ENCODE results near the gene CNNM3.
"Not testable (repeated sequence)": the region's sequence is repeated elsewhere in the genome, so short reads cannot be mapped to it uniquely, and the experiment has no call there.

Gene CNNM3

DNA sequence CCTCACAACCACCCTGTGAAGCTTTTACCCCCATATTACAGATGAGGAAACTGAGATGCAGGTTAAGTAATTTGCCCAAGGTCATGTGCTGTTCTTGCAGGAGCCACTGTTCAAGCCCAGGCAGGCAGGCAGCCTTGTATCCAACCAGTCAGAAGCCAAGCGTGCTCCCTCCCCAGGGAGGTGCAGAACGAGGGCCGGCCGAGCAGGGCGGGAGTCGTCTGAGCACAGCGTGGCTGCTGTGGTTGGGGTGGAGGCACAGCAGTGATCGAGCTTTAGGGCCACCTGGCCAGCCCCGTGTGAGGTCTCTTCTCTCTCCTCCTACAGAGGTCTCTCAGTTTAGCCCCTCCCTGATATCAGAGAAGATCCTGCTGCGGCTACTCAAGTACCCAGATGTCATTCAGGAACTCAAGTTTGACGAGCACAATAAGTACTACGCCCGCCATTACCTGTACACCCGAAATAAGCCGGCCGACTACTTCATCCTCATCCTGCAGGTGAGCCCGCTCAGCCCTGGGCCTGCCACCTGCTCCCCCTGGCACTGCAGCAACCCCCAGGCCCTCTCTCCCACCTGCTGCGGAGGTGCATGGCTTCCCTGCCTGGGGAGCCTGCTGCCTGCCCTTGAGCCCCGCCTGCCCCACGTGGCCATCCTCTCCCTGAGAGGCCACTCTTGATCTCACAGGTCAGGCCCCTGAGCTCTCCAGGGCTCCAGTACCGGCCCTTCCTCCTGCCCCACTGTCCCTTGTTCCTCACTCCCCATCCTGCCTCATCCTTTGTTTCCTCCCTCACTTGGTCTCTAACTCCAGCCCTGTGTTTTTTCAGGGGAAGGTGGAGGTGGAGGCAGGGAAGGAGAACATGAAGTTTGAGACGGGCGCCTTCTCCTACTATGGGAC is 17.1 kb upstream of the CNNM3 start:
- DNase-seq (ENCODE audit: low read depth in 4 of 4, low spot score in 1 of 4), result no peak

GRCh38 chr2:96799623-96799935 is 16.5 kb upstream of the CNNM3 start:
- DNase-seq (ENCODE audit: low read depth in 4 of 4, low spot score in 1 of 4), result no peak

- DNase-seq (ENCODE audit: low read depth in 4 of 4, low spot score in 1 of 4), result no peak
Observed at GRCh38 chr2:96800061-96801004, 15.7 kb upstream of the CNNM3 start.

- DNase-seq (ENCODE audit: low read depth in 4 of 4, low spot score in 1 of 4), result peak in 3 of 4 experiments; percentile 52 to 64 (median 63)
Observed at GRCh38 chr2:96801005-96801785, 14.9 kb upstream of the CNNM3 start.

GRCh38 chr2:96801786-96802595 is 14.1 kb upstream of the CNNM3 start:
- peak in 2 of 4 experiments; percentile 17 to 33 for DNase-seq (ENCODE audit: low read depth in 4 of 4, low spot score in 1 of 4)

DNA sequence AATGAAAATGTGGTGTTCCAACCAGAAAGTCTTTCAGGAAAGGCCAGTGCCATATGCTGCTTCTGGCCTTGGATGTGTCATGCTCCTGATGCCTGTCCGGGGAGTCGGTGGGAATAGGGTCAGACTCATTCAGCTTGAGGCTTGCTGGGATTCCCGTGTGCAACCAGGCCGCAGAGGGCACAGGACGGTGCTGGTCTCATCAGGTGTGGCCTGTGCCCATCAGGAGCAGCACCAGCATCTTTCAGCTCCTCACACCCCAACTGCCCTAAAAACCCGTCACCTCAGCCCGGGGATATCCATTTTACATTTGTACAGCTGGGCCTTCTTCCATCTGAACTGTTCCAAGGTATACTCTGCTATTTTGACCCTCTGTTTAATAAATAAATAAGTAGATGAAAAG is 13.3 kb upstream of the CNNM3 start:
- no peak for DNase-seq (ENCODE audit: low read depth in 4 of 4, low spot score in 1 of 4)

DNA sequence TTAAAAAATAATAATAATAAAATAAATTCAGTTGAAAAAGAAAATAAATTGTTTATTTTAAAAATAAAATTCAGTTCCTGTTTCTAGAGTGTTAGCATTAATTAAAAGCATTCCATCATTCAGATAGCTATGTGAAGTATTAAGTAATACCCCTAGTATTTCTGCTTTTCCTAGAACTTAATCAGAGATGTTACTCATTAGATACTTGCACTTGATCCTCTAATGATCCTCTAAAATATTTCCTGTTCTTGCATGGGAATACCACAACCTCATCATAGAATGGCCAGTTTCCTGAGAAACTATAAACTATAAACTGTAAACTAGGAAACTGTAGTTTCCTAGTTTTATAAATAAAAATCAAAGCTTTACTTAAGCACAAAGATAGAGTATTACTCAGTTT is 11.1 kb upstream of the CNNM3 start:
- no peak for DNase-seq (ENCODE audit: low read depth in 4 of 4, low spot score in 1 of 4)

DNA sequence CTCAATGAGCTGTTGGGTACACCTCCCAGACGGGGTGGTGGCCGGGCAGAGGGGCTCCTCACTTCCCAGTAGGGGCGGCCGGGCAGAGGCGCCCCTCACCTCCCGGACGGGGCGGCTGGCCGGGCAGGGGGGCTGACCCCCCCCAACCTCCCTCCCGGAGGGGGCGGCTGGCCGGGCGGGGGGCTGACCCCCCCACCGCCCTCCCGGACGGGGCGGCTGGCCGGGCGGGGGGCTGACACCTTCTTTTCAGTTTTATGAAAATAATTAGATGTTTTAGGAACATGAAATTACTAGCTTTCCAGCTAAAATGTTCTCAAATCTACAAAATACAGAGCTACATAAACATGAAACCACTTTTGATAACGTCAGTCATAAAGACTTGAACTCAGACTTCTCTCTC is 10.1 kb upstream of the CNNM3 start:
- DNase-seq (ENCODE audit: low read depth in 4 of 4, low spot score in 1 of 4), result not testable (repeated sequence)

- no peak for DNase-seq (ENCODE audit: low read depth in 4 of 4, low spot score in 1 of 4)
Observed at GRCh38 chr2:96806468-96807126, 9.5 kb upstream of the CNNM3 start.

DNA sequence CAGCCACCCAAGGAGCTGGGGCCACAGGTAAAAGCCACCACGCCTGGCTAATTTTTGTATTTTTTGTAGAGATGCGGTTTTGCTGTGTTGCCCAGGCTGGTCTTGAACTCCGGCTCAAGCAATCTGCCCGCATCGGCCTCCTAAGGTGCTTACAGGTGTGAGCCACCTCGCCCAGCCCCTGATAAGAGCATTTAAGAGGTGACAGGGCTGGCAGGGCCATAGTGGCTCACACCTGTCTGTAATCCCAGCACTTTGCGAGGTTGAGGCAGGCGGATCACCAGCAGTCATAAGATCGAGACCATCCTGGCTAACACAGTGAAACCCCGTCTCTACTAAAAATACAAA is 9.0 kb upstream of the CNNM3 start:
- DNase-seq (ENCODE audit: low read depth in 4 of 4, low spot score in 1 of 4), result no peak

GRCh38 chr2:96808176-96808837 is 7.8 kb upstream of the CNNM3 start:
- no peak for DNase-seq (ENCODE audit: low read depth in 4 of 4, low spot score in 1 of 4)

GRCh38 chr2:96809216-96809882 is 6.7 kb upstream of the CNNM3 start:
- no peak for DNase-seq (ENCODE audit: low read depth in 4 of 4, low spot score in 1 of 4)

- no peak for DNase-seq (ENCODE audit: low read depth in 4 of 4, low spot score in 1 of 4)
Observed at GRCh38 chr2:96809951-96810782, 5.9 kb upstream of the CNNM3 start.

DNA sequence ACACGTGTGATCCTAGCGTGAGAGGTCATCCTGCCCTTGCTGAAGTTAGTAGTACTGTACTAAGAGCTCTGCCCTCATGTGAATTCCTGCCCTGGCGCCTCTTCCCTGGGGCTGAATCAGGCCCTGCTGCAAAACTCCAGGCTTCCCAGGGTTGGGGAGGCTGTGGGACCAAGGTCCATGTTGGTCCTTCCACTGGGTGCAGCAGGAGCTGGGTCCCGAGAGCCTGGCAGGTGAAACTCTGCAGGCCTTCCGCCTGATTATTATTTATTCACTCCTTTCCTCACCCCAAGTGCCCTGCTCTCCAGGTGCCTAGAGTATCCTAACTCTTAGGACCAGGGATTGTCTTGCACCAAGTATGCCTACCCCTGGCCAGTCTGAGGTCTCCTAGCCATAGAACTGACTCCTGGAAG is 5.3 kb upstream of the CNNM3 start:
- DNase-seq (ENCODE audit: low read depth in 4 of 4, low spot score in 1 of 4), result no peak

DNA sequence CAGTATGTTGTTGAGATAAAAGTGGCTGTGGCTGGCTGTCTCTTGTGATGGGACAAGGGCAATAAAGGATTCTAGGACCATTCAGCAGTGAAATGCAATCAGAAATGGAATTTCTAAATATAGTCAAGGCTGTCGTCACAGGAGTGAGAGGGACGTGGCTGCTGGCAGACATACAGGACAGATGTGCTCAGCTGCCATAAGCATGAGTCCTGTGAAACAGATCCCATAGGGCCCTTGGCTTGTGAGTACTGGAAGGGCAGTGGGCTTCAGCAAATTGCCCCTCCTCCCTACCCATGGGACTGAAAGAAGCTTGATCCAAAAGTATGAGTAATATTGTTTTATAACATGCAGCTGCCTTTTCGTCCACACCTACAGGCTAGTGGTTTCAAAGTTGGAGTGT is 4.2 kb upstream of the CNNM3 start:
- no peak for DNase-seq (ENCODE audit: low read depth in 4 of 4, low spot score in 1 of 4)

GRCh38 chr2:96813656-96814055 is 2.4 kb upstream of the CNNM3 start:
- DNase-seq (ENCODE audit: low read depth in 4 of 4, low spot score in 1 of 4), result no peak

DNA sequence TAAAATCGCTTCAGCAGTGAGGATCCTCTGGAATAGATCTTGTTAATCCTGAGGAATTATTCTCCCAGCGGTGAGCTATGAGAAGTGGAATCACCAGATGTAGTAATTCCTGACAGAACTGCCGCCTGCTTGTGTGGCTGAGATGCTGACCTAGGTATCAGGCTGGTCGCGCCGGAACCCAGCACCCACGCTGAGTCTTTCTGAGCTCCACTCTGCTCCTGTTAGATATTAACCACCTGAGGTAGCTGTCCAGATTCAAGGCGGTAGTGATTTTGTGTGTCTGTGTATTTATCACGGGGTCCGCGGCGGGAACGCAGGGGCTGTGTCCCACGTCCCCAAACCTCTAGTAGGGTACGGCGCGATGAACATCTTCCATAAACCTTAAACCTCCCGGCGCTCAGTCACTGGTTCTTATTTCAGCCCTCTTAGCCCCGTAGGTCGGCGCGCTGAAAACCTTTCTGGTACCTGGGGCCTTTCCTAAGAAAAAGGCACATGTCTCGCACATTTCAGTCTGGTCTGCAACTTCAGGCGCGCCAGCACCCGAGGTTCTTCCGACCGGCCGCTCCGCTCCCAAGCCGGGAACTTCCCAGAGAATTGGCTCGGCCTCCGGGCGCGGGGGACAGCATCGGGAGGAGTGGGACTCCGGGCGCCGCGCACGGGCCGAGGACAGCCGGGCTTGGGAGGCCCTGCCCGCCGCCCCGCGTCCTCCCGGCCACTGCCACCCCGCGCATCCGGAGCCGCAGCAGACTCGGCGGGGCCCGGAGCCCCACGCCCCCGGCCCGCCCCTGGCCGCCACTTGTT is 542 bp upstream of the CNNM3 start:
- no peak for DNase-seq (ENCODE audit: low read depth in 4 of 4, low spot score in 1 of 4)
